Liver (tissue), 3 donors: ENCODE data around the gene CASP3.
"Not testable (repeated sequence)": the region's sequence is repeated elsewhere in the genome, so short reads cannot be mapped to it uniquely, and the experiment has no call there.

ENCODE experiments used
- EGR1 ChIP-seq, 2 donors: IDR thresholded peaks; 2 replicates each; pipeline ENCODE4 v1.6.1; 2016 to 2018; ENCODE audit warnings: antibody characterized with exemption in 2 of 2, low read depth in 2 of 2
- FOXA1 ChIP-seq: IDR thresholded peaks from 2 replicates; pipeline ENCODE4 v1.6.1; 2016; ENCODE audit warnings: antibody characterized with exemption
- RXRA ChIP-seq, 2 donors: IDR thresholded peaks; 2 replicates each; pipeline ENCODE4 v1.6.1; 2017 to 2018; ENCODE audit warnings: antibody characterized with exemption in 2 of 2, mild to moderate bottlenecking in 1 of 2
- TAF1 ChIP-seq: conservative IDR thresholded peaks from 2 replicates; pipeline ENCODE4 v1.6.1; 2016; ENCODE audit warnings: antibody characterized with exemption, mild to moderate bottlenecking
- TF ChIP-seq, protein P1 (sequence below): fragments of 150-350 bp; IDR thresholded peaks from 2 replicates; pipeline ENCODE4 v1.5.1; 2017; ENCODE audit warnings: improper control_type of control experiment, low read depth, low read length; ENCODE audit not compliant: missing input control
- TF ChIP-seq, protein P2 (sequence below): IDR thresholded peaks from 2 replicates; pipeline ENCODE4 v1.6.1; 2016; ENCODE audit warnings: antibody characterized with exemption, mild to moderate bottlenecking
- TF ChIP-seq, protein P3 (sequence below): IDR thresholded peaks from 2 replicates; pipeline ENCODE4 v1.6.1; 2016; ENCODE audit warnings: antibody characterized with exemption
- donor health status: healthy.
- donor health status: healthy.

DNA sequence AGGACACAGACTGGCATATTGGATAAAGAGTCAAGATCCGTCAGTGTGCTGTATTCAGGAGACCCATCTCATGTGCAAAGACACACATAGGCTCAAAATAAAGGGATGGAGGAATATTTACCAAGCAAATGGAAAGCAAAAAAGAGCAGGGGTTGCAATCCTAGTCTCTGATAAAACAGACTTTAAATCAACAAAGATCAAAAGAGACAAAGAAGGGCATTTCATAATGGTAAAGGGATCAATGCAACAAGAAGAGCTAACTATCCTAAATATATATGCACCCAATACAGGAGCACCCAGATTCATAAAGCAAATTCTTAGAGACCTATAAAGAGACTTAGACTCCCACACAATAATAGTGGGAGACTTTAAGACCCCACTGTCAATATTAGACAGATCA is 46.4 kb downstream of the CASP3 start:
- TF ChIP-seq FOXA1; TAF1; EGR1 (IDR thresholded peaks at IDR 0.05; ENCODE audit: low read depth in 2 of 2); RXRA (IDR thresholded peaks at IDR 0.05): not testable (repeated sequence)
- TF ChIP-seq, protein P1, sequence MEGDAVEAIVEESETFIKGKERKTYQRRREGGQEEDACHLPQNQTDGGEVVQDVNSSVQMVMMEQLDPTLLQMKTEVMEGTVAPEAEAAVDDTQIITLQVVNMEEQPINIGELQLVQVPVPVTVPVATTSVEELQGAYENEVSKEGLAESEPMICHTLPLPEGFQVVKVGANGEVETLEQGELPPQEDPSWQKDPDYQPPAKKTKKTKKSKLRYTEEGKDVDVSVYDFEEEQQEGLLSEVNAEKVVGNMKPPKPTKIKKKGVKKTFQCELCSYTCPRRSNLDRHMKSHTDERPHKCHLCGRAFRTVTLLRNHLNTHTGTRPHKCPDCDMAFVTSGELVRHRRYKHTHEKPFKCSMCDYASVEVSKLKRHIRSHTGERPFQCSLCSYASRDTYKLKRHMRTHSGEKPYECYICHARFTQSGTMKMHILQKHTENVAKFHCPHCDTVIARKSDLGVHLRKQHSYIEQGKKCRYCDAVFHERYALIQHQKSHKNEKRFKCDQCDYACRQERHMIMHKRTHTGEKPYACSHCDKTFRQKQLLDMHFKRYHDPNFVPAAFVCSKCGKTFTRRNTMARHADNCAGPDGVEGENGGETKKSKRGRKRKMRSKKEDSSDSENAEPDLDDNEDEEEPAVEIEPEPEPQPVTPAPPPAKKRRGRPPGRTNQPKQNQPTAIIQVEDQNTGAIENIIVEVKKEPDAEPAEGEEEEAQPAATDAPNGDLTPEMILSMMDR = not testable (repeated sequence)
- TF ChIP-seq, protein P2, sequence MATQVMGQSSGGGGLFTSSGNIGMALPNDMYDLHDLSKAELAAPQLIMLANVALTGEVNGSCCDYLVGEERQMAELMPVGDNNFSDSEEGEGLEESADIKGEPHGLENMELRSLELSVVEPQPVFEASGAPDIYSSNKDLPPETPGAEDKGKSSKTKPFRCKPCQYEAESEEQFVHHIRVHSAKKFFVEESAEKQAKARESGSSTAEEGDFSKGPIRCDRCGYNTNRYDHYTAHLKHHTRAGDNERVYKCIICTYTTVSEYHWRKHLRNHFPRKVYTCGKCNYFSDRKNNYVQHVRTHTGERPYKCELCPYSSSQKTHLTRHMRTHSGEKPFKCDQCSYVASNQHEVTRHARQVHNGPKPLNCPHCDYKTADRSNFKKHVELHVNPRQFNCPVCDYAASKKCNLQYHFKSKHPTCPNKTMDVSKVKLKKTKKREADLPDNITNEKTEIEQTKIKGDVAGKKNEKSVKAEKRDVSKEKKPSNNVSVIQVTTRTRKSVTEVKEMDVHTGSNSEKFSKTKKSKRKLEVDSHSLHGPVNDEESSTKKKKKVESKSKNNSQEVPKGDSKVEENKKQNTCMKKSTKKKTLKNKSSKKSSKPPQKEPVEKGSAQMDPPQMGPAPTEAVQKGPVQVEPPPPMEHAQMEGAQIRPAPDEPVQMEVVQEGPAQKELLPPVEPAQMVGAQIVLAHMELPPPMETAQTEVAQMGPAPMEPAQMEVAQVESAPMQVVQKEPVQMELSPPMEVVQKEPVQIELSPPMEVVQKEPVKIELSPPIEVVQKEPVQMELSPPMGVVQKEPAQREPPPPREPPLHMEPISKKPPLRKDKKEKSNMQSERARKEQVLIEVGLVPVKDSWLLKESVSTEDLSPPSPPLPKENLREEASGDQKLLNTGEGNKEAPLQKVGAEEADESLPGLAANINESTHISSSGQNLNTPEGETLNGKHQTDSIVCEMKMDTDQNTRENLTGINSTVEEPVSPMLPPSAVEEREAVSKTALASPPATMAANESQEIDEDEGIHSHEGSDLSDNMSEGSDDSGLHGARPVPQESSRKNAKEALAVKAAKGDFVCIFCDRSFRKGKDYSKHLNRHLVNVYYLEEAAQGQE = not testable (repeated sequence)
- TF ChIP-seq, protein P3, sequence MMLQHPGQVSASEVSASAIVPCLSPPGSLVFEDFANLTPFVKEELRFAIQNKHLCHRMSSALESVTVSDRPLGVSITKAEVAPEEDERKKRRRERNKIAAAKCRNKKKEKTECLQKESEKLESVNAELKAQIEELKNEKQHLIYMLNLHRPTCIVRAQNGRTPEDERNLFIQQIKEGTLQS = not testable (repeated sequence)
